H1 (cell line): ENCODE results near the gene ATOH7. TPM values are rescaled to one million over a fixed set of nuclear protein-coding genes. Genes with fewer than 3 reads are reported as not detected.

Source experiments
- GABPA ChIP-seq: IDR thresholded peaks from 2 replicates; pipeline ENCODE4 v1.6.1; 2011; ENCODE audit warnings: mild to moderate bottlenecking, low read length, moderate library complexity, borderline replicate concordance; ENCODE audit not compliant: insufficient read depth
- PHF8 ChIP-seq: fragments of 200-600 bp; sonication (generic); conservative IDR thresholded peaks from 2 replicates; pipeline ENCODE4 v1.7.1; 2012; ENCODE audit warnings: low read depth, mild to moderate bottlenecking, inconsistent platforms, low read length, moderate library complexity
- polyA plus RNA-seq, 7 experiments: library from polyadenylated mRNA; depleted of rRNA in 3 of 7; stranded (reverse) in 5 of 7; unstranded in 2 of 7; fragments of >200 nt in 5 of 7; fragments of 200-250 nt in 2 of 7; gene quantifications; 1 replicate in 5 of 7; 2 replicates in 1 of 7; 4 replicates in 1 of 7; pipeline versions ENCODE4 v1.2.1 to v1.2.3, GENCODE V29; 2011 to 2013; ENCODE audit warnings: missing spikeins in 2 of 7, mixed read lengths in 2 of 7
- total RNA-seq: library from RNA; stranded (reverse); fragmentation: NEBNext Ultra II Directional; extraction: Animal tissue kit (Norgen Biotek cat#: 25700); gene quantifications from 2 replicates; pipeline ENCODE4 v1.2.1, GENCODE V29; 2021
- TF ChIP-seq, protein P1 (sequence below): IDR thresholded peaks from 2 replicates; pipeline ENCODE4 v1.6.1; 2011; ENCODE audit warnings: low read length, improper control_type of control experiment
- TF ChIP-seq, protein P2 (sequence below): IDR thresholded peaks from 2 replicates; pipeline ENCODE4 v1.6.1; 2011; ENCODE audit warnings: low read depth, mild to moderate bottlenecking, low read length; ENCODE audit not compliant: insufficient read depth
- TF ChIP-seq, protein P3 (sequence below): IDR thresholded peaks from 2 replicates; pipeline ENCODE4 v1.6.1; 2012; ENCODE audit warnings: inconsistent platforms

ATOH7 gene
- total and polyA plus RNA-seq, 2 of the 8 experiments (the other 6 are each of a cell fraction or from before 2014, with no cell fraction given), result 0.39 to 1.0 TPM

DNA sequence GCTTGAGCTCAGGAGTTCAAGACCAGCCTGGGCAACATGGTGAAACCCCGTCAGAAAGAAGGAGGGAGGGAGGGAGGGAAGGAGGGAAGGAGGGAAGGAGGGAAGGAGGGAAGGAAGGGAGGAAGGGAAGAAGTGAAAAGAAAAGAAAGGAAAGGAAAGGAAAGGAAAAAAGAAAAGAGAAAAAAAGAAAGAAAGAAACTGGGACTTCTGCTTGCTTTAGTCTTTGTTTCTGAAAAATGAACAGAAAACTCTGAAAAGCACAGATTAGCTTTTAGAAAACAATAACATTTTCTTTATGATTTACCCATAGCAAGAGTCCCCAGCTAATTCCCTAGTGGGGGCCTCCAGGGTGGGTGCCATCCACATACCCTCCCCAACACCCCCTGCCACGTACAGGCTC lies 46.8 kb downstream of the ATOH7 start (continued):
- TF ChIP-seq, protein P1, sequence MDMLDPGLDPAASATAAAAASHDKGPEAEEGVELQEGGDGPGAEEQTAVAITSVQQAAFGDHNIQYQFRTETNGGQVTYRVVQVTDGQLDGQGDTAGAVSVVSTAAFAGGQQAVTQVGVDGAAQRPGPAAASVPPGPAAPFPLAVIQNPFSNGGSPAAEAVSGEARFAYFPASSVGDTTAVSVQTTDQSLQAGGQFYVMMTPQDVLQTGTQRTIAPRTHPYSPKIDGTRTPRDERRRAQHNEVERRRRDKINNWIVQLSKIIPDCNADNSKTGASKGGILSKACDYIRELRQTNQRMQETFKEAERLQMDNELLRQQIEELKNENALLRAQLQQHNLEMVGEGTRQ, result no peak
- TF ChIP-seq, protein P2, sequence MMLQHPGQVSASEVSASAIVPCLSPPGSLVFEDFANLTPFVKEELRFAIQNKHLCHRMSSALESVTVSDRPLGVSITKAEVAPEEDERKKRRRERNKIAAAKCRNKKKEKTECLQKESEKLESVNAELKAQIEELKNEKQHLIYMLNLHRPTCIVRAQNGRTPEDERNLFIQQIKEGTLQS, result no peak
- TF ChIP-seq, protein P3, sequence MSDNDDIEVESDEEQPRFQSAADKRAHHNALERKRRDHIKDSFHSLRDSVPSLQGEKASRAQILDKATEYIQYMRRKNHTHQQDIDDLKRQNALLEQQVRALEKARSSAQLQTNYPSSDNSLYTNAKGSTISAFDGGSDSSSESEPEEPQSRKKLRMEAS, result no peak
- no peak for TF ChIP-seq PHF8
- TF ChIP-seq GABPA, result no peak
